ENCODE data around the gene KRTAP6-2.

The KRTAP6-2 gene, protein sequence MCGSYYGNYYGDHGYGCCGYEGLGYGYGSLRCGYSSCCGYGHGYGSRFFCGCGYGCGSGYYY

DNA sequence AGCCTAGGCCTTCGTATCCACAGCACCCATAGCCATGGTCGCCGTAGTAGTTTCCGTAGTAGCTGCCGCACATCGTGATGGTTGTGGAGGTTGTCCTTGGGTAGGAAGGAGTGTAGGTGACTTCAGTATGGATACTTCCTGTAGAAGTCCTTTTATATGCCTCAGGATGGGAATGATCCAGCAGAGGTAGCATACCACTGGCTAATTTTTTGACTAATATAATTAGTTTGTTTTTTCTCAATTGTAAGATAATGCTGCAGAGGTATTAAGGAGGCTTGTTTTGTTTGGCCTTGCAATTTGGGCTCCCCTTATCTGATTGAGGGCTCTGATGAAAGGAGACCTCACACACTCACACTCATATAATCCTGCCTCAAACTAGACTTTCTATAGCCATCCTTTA lies at the start of gene KRTAP6-2:
TSS of gene KRTAP6-2 (minus strand) at position 101 of the 400 bp plus-strand sequence. CDS start at position 73, 28 bp downstream.
- DNase-seq (ENCODE audit: low read depth in 2 of 2): no peak

DNA sequence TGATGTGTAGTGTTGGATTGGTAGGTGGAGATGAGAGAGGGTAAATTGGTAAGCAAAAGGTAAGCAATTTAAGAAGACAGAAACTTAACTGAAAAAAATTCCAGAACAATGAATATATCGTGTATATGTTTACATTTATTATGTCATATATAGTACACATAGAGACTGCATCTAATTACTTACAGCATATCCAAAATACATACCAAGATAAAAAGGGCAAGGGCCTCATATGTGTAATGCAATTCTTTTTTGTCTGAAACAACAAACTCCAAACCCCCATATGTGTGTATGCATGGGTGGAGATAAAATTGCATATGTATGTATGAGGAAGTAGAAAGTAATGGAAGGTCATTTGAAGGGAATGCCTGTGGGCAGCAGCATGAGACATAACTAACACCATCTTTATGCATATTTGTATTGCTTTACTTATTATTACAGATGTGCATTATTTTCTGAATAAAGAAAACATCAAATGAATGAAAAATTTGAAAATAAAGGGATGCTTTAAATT lies 48.3 kb upstream of the KRTAP6-2 start:
- DNase-seq (ENCODE audit: low read depth in 2 of 2): no peak

DNA sequence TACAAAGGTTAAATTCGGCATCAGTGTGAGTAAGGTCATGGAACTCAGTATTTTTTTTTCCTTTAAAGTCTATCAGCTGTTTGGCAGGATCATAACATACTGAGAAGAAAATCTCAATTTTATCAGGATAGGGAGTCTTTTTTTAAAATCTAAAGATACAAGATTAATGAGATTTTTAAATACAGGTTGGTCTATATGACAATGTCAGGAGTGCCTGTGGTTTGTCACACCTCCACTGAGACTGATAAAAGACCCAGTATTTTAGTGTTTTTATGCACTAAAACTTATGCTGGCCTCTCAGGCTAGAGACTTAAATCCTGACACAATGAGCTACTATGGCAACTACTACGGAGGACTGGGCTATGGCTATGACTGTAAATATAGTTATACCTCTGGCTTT lies 43.9 kb upstream of the KRTAP6-2 start, which contains the start of gene KRTAP20-3:
TSS of gene KRTAP20-3 (plus strand) at position 301 of the 400 bp plus-strand sequence.
- no peak for DNase-seq (ENCODE audit: low read depth in 2 of 2)

DNA sequence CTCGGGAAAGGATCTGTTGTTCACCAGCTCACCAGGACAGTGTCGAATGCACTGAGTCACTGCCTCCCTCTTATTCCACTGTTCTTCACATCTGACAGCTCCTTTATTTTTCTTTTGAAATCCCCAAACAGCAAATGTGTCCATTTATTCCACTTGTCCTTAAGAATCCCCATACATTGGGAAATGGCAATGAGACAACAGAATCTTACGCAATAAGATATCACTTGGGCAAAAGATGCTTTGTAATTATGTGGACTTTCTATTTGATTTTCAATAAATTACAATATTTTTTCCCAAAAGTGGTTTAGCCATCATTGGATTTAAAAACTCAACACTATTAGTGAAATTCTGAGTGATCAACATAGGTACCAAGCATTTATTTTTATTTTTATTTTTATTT lies 40.0 kb upstream of the KRTAP6-2 start:
- no peak for DNase-seq (ENCODE audit: low read depth in 2 of 2)

DNA sequence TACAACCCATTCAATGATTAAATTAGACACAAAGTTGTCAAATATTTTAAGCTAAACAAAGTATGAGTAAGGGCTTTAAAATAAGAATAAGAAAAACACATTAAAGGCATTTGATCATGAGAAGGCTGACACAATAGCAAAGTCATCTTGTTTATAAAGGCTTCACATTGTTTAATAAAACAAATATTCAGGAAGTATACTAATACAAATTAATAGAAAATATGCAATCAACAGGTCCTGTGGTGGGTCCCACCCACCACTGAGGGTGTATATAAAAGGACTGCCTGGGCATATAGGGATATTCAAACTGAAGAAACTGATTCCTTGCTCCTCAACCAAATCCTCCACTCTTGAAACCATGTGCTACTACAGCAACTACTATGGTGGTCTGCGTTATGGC lies 36.2 kb upstream of the KRTAP6-2 start, which contains the start of gene KRTAP20-2:
TSS of gene KRTAP20-2 (plus strand) at position 301 of the 400 bp plus-strand sequence. CDS start at position 359, 58 bp downstream.
- DNase-seq (ENCODE audit: low read depth in 2 of 2): no peak

DNA sequence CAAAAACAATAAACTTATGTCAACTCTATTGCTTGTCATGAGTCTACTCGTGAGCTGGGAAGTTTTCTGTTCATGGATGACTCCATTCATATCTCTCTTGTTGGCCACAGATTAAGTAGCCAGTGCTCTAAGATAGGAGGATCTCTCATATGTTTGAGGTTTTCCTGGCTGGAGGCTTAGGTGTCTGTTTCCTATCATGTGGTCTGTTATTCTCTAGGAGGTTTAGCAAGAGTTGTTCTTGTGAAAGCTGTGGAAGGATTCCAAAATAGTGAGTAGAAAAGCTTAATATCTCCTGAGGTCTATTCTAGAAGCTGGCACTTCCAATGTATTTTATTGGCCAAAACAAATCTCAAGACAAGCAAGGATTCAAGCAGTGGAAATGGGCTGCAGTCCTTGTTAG lies 30.5 kb upstream of the KRTAP6-2 start:
- DNase-seq (ENCODE audit: low read depth in 2 of 2): no peak

DNA sequence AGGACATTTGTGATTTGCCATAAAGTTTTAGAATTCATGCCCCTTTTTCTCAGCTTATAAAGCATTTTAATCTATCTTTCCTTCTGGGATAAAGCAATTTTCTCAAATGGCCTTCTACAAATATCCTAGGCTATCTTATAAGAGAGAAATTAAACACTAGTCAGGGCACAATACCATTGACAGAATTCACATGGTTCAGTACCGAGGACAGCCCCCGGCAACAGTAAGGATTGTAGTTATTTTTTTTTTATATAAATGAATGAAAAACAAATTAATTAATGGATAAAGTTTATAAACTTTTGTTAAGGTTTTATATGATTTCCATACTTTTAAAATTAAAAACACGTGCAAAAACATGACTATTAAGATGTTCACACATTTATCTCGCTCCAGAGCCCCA lies 29.4 kb upstream of the KRTAP6-2 start:
- DNase-seq (ENCODE audit: low read depth in 2 of 2): no peak

DNA sequence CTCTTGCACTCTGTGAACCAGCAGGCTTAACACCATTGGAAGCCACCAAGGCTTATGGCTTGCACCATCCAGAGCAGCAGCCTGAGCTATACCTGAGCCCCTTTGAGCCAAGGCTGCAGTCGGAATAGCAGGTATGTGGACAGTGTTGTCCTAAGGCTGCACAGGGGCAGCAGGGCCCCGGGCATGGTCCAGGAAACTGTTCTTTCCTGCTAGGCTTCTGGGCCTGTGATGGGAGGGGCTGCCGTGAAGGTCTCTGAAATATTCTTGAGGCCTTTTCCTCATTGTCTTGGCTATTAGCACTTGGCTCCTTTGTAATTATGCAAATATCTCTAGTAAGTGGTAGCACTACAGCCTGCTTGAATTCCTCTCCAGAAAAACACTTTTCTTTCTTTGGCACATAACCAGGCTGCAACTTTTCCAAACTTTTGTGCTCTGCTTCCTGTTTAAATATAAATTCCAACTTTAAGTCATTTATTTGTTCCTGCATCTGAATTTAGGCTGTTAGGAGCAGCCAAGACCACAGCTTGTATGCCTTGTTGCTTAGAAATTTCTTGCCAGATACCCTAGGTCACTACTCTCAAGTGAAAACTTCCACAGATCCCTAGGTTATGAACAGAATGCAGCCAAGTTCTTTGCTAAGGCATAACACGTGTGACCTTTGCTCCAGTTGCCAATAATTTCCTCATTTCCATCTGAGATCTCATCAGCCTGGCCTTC lies 26.9 kb upstream of the KRTAP6-2 start:
- no peak for DNase-seq (ENCODE audit: low read depth in 2 of 2)

DNA sequence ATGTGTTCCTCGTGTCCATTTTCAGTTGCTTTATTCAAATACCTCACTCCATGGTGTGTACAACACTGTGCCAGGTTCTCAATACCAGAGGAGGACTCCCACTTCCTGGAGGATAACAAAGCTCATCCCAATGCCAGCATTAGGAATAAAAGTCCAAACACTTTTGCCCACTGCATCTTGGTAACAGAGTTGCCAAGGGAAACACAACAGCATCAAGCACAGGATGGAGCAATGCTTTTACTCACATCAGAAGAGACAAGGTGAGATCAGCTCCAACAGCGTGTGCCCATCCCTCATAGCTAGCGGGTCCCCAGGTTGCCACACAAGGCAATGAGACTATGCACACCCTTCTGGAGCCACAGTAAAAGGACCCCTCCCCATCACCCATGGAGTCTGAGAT lies 24.7 kb upstream of the KRTAP6-2 start:
- DNase-seq (ENCODE audit: low read depth in 2 of 2): no peak

DNA sequence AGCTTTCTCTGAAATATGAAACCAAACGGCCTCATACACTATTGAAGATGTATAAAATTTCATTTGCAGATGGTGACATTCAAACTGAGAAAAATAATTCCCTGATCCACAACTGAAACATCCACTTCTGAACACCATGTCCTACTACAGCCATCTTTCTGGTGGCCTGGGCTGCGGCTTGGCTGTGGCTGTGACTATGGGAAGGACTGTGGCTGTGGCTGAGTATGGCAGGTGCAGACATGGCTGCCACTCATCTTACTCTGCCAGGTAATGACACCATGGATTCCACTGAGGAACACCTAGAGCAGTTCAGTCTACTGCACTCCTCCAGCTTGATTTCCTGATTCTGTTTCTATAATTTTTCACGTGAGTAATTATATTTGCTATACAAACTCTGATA lies 21.8 kb upstream of the KRTAP6-2 start, which contains the start of gene KRTAP20-4:
TSS of gene KRTAP20-4 (plus strand) at position 106 of the 400 bp plus-strand sequence.
- DNase-seq (ENCODE audit: low read depth in 2 of 2): no peak

DNA sequence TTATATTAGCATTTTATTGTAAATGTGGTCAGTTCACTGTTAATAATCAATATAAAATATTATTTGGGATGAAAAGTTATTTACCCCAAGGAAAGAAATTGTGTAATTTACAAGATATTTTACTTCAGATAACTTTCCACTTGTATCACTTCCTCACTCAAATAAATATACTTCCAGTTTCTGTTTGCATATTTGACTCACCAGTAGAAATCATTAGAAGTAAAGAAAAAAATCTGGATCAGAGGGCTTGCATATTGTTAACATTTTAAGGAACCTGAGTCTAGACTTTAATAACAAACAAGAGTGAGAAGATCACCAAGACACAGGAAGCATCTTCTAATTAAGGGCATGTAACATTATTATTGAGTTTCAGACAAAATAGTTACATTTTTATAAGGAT lies 21.4 kb upstream of the KRTAP6-2 start:
- DNase-seq (ENCODE audit: low read depth in 2 of 2): no peak

DNA sequence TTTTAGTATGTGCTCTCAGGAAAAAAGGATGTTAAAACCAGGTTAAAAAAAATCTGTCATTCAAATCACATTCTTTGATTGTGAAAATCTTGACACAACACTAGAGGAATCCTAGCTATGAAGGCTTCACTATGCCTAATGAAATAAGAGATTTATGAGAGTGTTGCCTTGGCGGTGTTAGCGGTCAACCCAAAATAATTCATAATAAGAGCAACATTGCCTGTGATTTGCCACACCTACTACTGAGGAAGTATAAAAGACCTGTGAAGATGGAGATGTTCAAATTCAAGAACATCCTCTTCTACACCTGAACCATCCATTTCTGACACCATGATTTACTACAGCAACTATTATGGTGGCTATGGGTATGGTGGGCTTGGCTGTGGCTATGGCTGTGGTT lies 17.4 kb upstream of the KRTAP6-2 start, which contains the start of gene KRTAP20-1:
TSS of gene KRTAP20-1 (plus strand) at position 301 of the 400 bp plus-strand sequence. CDS start at position 331, 30 bp downstream.
- DNase-seq (ENCODE audit: low read depth in 2 of 2): no peak

DNA sequence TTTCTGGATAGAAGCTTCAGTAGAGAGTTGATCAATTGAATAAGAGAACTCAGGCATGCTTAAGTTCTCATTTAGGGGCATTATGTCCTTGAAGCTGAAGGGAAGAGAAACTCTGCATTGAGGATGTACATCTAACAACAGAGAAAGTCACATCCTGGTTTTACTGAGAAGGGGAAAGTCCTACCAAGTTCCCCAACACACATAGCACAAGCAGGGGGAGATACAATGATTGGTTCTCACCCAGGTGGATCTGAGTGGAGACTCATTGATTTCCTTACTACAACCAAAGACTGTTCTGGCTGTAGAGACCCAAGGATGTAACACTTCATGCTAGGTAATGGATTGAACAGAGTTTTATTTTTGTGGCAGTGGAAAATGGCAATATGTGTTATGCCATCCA lies 16.5 kb upstream of the KRTAP6-2 start:
- no peak for DNase-seq (ENCODE audit: low read depth in 2 of 2)

DNA sequence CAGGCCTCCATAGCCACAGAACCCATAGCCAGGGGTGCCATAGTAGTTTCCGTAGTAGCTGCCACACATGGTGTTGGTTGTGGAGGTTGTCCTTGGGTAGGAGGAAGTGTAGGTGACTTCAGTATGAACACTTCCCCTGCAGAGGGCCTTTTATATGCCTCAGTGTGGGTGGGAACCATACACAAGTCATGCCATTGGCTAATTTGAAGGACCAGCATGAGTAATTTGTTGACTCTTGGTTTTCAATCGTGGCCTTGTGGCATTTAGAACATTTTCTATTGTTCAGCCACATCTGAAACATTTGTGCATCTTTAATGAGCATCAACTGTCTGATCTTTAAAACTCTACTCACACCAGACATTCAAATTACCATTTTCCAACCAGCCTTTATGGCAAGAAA lies 15.1 kb upstream of the KRTAP6-2 start, which contains the start of gene KRTAP6-1:
TSS of gene KRTAP6-1 (minus strand) at position 95 of the 400 bp plus-strand sequence. CDS start at position 69, 26 bp downstream.
- no peak for DNase-seq (ENCODE audit: low read depth in 2 of 2)

DNA sequence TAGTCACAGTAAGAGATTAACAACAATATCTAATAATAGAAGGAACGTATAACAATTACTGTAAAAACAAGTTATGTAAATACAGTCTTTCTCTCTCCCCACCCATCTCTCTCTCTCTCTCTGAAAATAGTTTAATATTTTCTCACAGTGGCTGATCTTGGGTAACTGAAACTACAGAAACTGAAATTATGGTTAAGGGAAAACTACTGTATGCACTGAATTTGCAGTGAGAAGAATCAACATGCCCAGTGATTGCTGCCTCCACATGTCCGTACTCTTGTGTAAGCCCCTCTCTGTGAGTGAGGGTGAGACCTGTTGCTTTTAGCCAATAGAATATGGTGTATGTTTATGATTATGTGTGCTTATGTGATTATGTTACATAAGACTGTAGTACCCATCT lies 13.4 kb upstream of the KRTAP6-2 start:
- no peak for DNase-seq (ENCODE audit: low read depth in 2 of 2)

DNA sequence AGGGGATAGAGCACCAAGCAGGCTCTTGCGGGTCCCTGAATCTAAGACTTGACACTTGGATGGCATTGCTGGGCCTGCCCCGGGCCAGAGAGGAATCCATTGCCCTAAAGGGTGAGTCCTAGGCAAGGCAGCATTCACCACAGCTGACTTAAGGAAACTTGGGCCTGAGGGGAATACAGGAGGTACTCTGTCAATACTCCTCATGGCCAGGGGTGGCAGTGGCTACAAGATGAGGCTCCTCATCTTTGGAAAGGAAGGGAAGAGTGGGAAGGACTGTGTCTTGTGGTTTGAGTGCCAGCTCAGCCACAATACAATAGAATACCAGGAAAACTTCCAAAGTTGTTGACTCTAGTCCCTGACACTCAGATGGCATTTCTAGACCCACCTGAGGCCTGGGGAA lies 7.3 kb upstream of the KRTAP6-2 start:
- DNase-seq (ENCODE audit: low read depth in 2 of 2): no peak

DNA sequence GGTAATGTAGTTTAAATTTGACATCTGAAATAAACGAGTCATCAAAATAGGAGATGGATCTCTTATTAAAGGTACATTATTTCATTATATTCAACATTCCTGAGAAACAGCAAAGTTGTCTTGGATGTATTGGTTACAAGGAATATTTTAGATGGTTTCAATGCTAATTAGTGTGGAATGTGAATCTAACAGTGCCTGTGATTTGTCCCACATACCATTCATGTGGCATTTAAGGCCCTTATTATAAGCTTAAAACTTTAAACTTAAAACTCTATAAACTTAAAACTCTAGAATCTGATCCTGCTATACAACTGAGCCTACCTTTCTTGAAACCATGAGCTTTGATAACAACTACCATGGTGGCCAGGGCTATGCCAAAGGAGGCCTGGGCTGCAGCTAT lies 2.1 kb upstream of the KRTAP6-2 start, which contains the start of gene KRTAP22-1:
TSS of gene KRTAP22-1 (plus strand) at position 301 of the 400 bp plus-strand sequence.
- no peak for DNase-seq (ENCODE audit: low read depth in 2 of 2)

DNA sequence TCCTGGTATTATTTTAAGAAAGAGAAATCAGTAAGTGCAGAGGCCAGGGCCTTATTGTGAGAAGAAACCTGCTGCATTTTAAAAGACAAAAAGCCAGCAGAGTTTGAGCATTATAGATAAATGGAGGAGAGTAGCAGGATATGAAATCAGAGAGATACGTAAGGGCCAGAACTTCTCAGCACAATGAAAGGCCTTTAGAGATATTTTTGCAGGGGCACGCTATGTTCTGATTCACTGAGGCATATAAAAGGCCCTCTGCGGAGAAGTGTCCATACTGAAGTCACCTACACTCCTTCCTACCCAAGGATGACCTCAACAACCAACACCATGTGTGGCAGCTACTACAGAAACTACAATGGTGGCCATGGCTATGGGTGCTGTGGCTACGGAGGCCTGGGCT lies 6.6 kb downstream of the KRTAP6-2 start, which contains the start of gene KRTAP6-3:
TSS of gene KRTAP6-3 (plus strand) at position 301 of the 400 bp plus-strand sequence. CDS start at position 307, 6 bp downstream.
- DNase-seq (ENCODE audit: low read depth in 2 of 2): no peak

DNA sequence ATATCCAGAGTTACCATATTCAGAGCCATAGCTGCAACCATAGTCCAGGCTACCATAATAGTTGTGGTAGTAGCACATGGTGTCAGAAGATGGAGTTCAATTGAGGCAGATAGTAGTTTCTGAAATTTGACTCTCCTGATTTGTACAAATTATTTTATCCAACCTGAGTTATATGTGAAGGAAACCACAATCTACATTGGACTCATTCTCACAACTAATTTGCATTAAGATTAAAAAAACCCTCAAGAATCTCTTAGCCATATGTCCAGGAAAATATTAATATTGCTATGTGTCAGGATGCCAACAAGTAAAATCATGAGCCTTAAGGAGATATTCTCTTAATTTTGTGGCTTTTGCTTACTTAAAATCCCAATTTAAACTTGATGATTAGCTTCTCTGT lies 8.4 kb downstream of the KRTAP6-2 start, which contains the start of gene KRTAP22-2:
TSS of gene KRTAP22-2 (minus strand) at position 101 of the 400 bp plus-strand sequence.
- DNase-seq (ENCODE audit: low read depth in 2 of 2): no peak

DNA sequence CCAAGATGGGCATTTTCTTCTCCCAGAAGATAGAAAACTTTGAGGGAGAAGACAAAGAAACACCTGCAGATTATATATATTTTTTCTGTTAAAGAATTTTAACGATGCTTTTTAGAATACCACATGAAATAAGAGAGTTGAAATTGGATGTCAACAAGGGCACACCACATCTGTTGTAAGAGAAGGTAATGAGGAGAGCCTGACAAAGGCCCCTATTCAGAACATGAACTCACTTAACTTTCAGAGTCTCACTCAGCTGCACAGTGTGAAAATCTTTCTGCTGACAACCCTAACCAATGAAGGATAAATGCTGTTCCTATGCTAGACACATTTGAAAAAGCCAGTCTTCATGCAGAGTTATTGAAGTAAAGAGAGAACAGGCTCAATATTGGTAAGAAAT lies 15.8 kb downstream of the KRTAP6-2 start:
- DNase-seq (ENCODE audit: low read depth in 2 of 2): no peak

DNA sequence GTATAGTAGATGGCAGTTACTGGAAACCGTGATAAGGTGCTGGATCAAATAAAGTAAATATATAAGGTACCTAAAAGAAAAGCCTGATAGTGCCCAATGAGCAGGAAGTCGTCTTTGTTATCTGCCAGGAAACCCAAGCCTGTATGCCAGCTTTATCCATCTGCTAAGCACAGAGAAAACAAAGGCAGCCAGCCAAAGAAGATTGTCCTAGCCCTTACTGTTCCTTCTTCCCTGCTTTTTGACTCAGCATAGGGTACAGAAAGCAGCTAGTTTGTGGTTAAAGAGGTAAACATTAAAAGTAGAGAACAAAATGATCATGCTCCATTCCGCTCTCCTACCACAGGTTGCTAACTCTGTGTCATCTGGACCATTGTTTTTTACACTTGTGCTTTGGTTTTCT lies 18.6 kb downstream of the KRTAP6-2 start:
- DNase-seq (ENCODE audit: low read depth in 2 of 2): no peak

DNA sequence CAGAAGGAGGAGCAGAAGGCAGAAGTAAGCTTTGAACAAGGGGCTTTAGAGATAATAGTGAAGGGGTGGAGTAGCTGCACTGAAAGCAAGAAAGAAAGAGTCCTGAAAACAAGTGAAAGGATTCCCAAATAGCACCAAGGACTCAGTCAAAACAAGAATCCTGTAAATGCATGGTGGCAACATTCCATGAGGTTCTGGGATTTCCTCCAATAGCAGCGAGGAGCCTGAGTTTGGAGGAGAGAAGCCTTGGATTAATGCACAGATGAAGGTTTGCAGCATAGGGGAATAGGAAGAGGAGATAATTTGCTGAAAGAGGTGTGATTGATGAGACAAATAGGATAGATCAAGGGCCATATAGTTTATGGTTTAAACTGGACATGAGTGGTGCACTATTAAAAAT lies 19.4 kb downstream of the KRTAP6-2 start:
- no peak for DNase-seq (ENCODE audit: low read depth in 2 of 2)

DNA sequence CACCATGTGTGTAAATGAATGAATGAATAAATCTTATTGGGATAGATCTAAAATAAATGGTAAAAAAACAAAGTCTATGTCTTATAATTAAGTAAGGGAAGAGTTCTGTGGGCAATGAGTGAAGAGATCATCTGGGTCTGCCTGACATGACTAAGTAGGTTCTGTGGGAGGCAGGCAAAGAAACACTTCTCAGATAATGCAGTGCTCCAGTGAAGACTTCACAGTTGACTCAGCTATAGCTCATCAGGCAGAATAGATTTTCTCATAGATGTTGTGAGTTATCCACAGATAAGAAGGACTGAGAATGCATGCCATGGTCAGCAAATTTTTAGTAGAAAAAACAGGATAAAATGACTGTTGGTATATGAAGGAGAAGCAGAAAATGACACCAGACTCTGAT lies 20.9 kb downstream of the KRTAP6-2 start:
- no peak for DNase-seq (ENCODE audit: low read depth in 2 of 2)

All from activated CD4-positive, alpha-beta T cell treated with anti-CD3 and anti-CD28 coated beads for 24 hours (primary cell).